LoVo (cell line): ENCODE measurements around the gene UBE2QL1.

Experiments
- DNase-seq: peaks from one replicate; pipeline ENCODE4 v3.0.0-alpha.2; 2016; ENCODE audit warnings: low spot score

UBE2QL1 gene

GRCh38 chr5:6430418-6431028 lies 18.1 kb upstream of the UBE2QL1 start:
- no peak for DNase-seq

- no peak for DNase-seq
Measured at GRCh38 chr5:6431214-6432195, 17.2 kb upstream of the UBE2QL1 start.

GRCh38 chr5:6432206-6432605 lies 16.5 kb upstream of the UBE2QL1 start:
- no peak for DNase-seq

GRCh38 chr5:6434731-6435130 lies 13.9 kb upstream of the UBE2QL1 start:
- DNase-seq, result no peak

- no peak for DNase-seq
Measured at GRCh38 chr5:6435356-6435755, 13.3 kb upstream of the UBE2QL1 start.

- peak; percentile 36 for DNase-seq
Measured at GRCh38 chr5:6436715-6437331, 11.8 kb upstream of the UBE2QL1 start.

GRCh38 chr5:6439588-6440550 lies 8.8 kb upstream of the UBE2QL1 start:
- peak; percentile 46 for DNase-seq

- DNase-seq, result no peak
Measured at GRCh38 chr5:6442333-6442732, 6.3 kb upstream of the UBE2QL1 start.

GRCh38 chr5:6443326-6443725 lies 5.3 kb upstream of the UBE2QL1 start:
- DNase-seq, result no peak

GRCh38 chr5:6446042-6446441 lies 2.6 kb upstream of the UBE2QL1 start:
- DNase-seq, result no peak

- no peak for DNase-seq
Measured at GRCh38 chr5:6446626-6447309, 1.9 kb upstream of the UBE2QL1 start.

- DNase-seq, result no peak
Measured at GRCh38 chr5:6447384-6448140, 1.1 kb upstream of the UBE2QL1 start.

GRCh38 chr5:6448141-6448491 lies 543 bp upstream of the UBE2QL1 start:
- DNase-seq, result no peak

- no peak for DNase-seq
Measured at GRCh38 chr5:6449465-6450158, 953 bp downstream of the UBE2QL1 start.

- no peak for DNase-seq
Measured at GRCh38 chr5:6450319-6450833, 1.7 kb downstream of the UBE2QL1 start.

GRCh38 chr5:6452622-6453504 lies 4.2 kb downstream of the UBE2QL1 start:
- DNase-seq, result no peak

GRCh38 chr5:6453937-6454560 lies 5.4 kb downstream of the UBE2QL1 start:
- DNase-seq, result no peak

GRCh38 chr5:6454628-6455053 lies 6.0 kb downstream of the UBE2QL1 start:
- no peak for DNase-seq
